ENCODE results near the gene SLC22A6. TPM values are rescaled to one million over a fixed set of nuclear protein-coding genes. Genes with fewer than 3 reads are reported as not detected.

SLC22A6 gene, protein sequence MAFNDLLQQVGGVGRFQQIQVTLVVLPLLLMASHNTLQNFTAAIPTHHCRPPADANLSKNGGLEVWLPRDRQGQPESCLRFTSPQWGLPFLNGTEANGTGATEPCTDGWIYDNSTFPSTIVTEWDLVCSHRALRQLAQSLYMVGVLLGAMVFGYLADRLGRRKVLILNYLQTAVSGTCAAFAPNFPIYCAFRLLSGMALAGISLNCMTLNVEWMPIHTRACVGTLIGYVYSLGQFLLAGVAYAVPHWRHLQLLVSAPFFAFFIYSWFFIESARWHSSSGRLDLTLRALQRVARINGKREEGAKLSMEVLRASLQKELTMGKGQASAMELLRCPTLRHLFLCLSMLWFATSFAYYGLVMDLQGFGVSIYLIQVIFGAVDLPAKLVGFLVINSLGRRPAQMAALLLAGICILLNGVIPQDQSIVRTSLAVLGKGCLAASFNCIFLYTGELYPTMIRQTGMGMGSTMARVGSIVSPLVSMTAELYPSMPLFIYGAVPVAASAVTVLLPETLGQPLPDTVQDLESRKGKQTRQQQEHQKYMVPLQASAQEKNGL
- total RNA-seq (ENCODE audit: low replicate concordance) = not detected in 2 replicates

- Histone ChIP-seq H2AFZ (replicated peaks) (no peak within 1 kb of the TSS), H3K27me3 (no peaks in the 10 kb centered on the region), H3K27ac (peak within 1 kb of the TSS; percentile 53), H3F3A (ENCODE audit: low read depth) (peaks cover 10% of the 10 kb centered on the region), H3K9me3 (ENCODE audit: low read depth) (no peaks in the 10 kb centered on the region), H3K4me1 (peaks cover 13% of the 10 kb centered on the region), H3K4me3 (no peak within 1 kb of the TSS), H4K20me1 (ENCODE audit: low read depth) (no peaks in the 10 kb centered on the region), H3K9ac (no peak within 1 kb of the TSS), H3K79me2 (ENCODE audit: low read depth) (no peaks in the 10 kb centered on the region), H3K36me3 (no peaks in the 10 kb centered on the region), H3K4me2 (peak within 1 kb of the TSS; percentile 62)
- H3K27me3 Mint-ChIP-seq (ENCODE audit: insufficient read depth, low read depth) = peaks cover 12% of the 10 kb centered on the region
- H3K9me3 Mint-ChIP-seq = no peaks in the 10 kb centered on the region
- no peak within 1 kb of the TSS for H3K4me3 Mint-ChIP-seq
- peaks cover 10% of the 10 kb centered on the region for H3K4me1 Mint-ChIP-seq
- no peak for TF ChIP-seq CTCF (IDR thresholded peaks at IDR 0.05)
- no peak for TF ChIP-seq EZH2phosphoT487 (IDR thresholded peaks at IDR 0.05)
- TF ChIP-seq EZH2 (IDR thresholded peaks at IDR 0.05) = no peak
- DNase-seq (ENCODE audit: low spot score) = peak; percentile 62
- peak within 1 kb of the TSS; percentile 57 for H3K27ac Mint-ChIP-seq
- no peaks in the 10 kb centered on the region for H3K36me3 Mint-ChIP-seq
These were observed at the start of gene SLC22A6 for GRCh38 chr11:62984451-62984991. SLC22A6 (minus strand) TSS chr11:62984967; CDS start chr11:62984690, 277 bp downstream.

GRCh38 chr11:63032457-63032856, 47.7 kb upstream of the SLC22A6 start:
- Histone ChIP-seq H3K9ac (no peak overlapping the region), H3F3A (ENCODE audit: low read depth) (no peaks in the 10 kb centered on the region), H3K9me3 (ENCODE audit: low read depth) (no peaks in the 10 kb centered on the region), H3K36me3 (no peaks in the 10 kb centered on the region), H2AFZ (replicated peaks) (no peak overlapping the region), H3K27me3 (no peaks in the 10 kb centered on the region), H4K20me1 (ENCODE audit: low read depth) (no peaks in the 10 kb centered on the region), H3K4me2 (no peak overlapping the region), H3K27ac (no peak overlapping the region), H3K4me1 (no peaks in the 10 kb centered on the region), H3K79me2 (ENCODE audit: low read depth) (no peaks in the 10 kb centered on the region), H3K4me3 (no peak overlapping the region)
- peaks cover 3% of the 10 kb centered on the region for H3K27me3 Mint-ChIP-seq (ENCODE audit: insufficient read depth, low read depth)
- DNase-seq (ENCODE audit: low spot score) = no peak
- no peak overlapping the region for H3K4me3 Mint-ChIP-seq
- peaks cover 9% of the 10 kb centered on the region for H3K9me3 Mint-ChIP-seq
- no peak overlapping the region for H3K27ac Mint-ChIP-seq
- no peaks in the 10 kb centered on the region for H3K36me3 Mint-ChIP-seq
- H3K4me1 Mint-ChIP-seq = peaks cover 11% of the 10 kb centered on the region
- TF ChIP-seq CTCF (IDR thresholded peaks at IDR 0.05) (no peak), EZH2 (IDR thresholded peaks at IDR 0.05) (no peak), EZH2phosphoT487 (IDR thresholded peaks at IDR 0.05) (no peak)

DNA sequence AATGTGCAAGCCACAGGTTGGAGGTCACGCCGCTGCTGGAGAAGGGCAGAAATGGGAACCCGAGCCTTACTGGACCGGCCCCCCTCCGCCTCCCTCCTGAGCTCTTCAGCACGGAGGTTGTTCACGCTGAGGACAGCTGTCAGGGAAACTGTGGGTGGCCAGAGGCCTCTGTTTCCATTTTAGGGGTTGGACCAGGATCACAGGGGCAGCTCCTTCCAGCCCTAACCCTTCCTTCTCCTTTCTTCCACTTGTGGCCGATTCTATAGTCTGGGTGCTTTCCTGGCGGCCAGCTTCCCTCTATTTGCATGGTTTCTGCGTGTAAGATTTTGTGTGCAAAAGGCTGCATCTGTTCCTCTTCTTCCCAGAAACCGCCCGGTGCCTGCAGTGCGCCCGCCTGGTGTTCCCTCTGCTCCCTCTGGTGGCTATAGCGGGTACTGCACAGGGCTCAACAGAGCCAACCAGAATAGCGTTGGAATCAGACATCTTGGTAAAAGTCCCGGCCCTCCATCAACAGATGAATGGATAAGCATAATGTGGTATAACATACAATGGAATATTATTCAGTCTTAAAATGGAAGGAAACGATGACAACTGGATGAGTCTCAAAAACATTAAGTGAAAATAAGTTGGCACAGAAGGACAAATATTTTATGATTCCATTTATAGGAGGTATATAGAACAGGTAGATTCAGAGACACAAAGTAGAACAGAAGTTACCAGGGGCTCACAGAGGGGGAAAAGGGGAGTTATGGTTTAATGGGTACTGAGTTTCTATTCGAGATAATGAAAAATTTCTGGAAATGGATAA, 39.3 kb upstream of the SLC22A6 start:
- H3K9ac ChIP-seq = no peak overlapping the region
- peaks cover 16% of the 10 kb centered on the region for H3K4me1 Mint-ChIP-seq
- H2AFZ ChIP-seq (replicated peaks) = peak overlapping the region; percentile 90
- H3K27ac ChIP-seq = no peak overlapping the region
- H3K4me3 ChIP-seq = no peak overlapping the region
- no peaks in the 10 kb centered on the region for H4K20me1 ChIP-seq (ENCODE audit: low read depth)
- DNase-seq (ENCODE audit: low spot score) = peak; percentile 89
- H3F3A ChIP-seq (ENCODE audit: low read depth) = no peaks in the 10 kb centered on the region
- no peaks in the 10 kb centered on the region for H3K36me3 ChIP-seq
- H3K79me2 ChIP-seq (ENCODE audit: low read depth) = no peaks in the 10 kb centered on the region
- H3K27ac Mint-ChIP-seq = no peak overlapping the region
- peaks cover 9% of the 10 kb centered on the region for H3K27me3 ChIP-seq
- peak; percentile 100 for TF ChIP-seq CTCF (IDR thresholded peaks at IDR 0.05)
- TF ChIP-seq EZH2phosphoT487 (IDR thresholded peaks at IDR 0.05) = no peak
- peaks cover 4% of the 10 kb centered on the region for H3K27me3 Mint-ChIP-seq (ENCODE audit: insufficient read depth, low read depth)
- no peaks in the 10 kb centered on the region for H3K36me3 Mint-ChIP-seq
- H3K9me3 ChIP-seq (ENCODE audit: low read depth) = no peaks in the 10 kb centered on the region
- H3K4me2 ChIP-seq = peak overlapping the region; percentile 28
- H3K4me3 Mint-ChIP-seq = peak overlapping the region; percentile 25
- H3K9me3 Mint-ChIP-seq = peaks cover 5% of the 10 kb centered on the region
- peaks cover 7% of the 10 kb centered on the region for H3K4me1 ChIP-seq
